HCT116 (cell line): ENCODE data around the gene LCOR. TPM values are rescaled to one million over a fixed set of nuclear protein-coding genes. Genes with fewer than 3 reads are reported as not detected.

ENCODE experiments used
- ATAC-seq: fragments of 200-7000 bp; cut with Tn5 transposase; 2 replicates; pipeline ENCODE4 v1.9.1; 2020; ENCODE audit warnings: mild to moderate bottlenecking, moderate library complexity
- BruUV-seq: library from RNA; stranded (reverse); fragments of 400-500 nt; replicated peaks from 2 replicates; lab custom pipeline; 2021; lab: Mats Ljungman, UMichigan
- CTCF ChIA-PET: fragments of 300-600 bp; sonication (Branson Sonifier 250); formaldehyde crosslinking; loops from one replicate; lab custom pipeline; 2021; ENCODE audit warnings: antibody characterized with exemption; lab: Charles Lee
- POLR2A ChIA-PET: fragments of 300-600, 350-600 bp; sonication (Branson Sonifier 250); formaldehyde crosslinking; loops from one replicate; lab custom pipeline; 2021; ENCODE audit warnings: antibody characterized with exemption; lab: Charles Lee
- RAD21 ChIA-PET, 2 experiments: fragments of 300-600 bp; sonication (Branson Sonifier 250); formaldehyde crosslinking; loops; one replicate each; lab custom pipeline; 2023; ENCODE audit warnings: low total read pairs in 2 of 2; ENCODE audit not compliant: uncharacterized antibody in 2 of 2, unreplicated experiment in 2 of 2, low non-redundant PET in 1 of 2; lab: Charles Lee
- DNase-seq: peaks from one replicate; pipeline ENCODE4 v3.0.0-alpha.2; 2010; ENCODE audit warnings: low read depth, low spot score
- H2AFZ ChIP-seq: fragments of 200-600 bp; shearing (Covaris generic), sonication (generic); 2 replicates; pipeline ENCODE4 v1.6.1; 2017; ENCODE audit warnings: low read depth, mixed run types, mixed read lengths, antibody characterized with exemption, low read length; ENCODE audit not compliant: poor library complexity, severe bottlenecking
- H3K27ac ChIP-seq: 2 replicates; pipeline ENCODE4 v1.5.1; 2012; ENCODE audit warnings: low read depth, low read length
- H3K27me3 ChIP-seq: fragments of 200-600 bp; sonication (generic); 2 replicates; pipeline ENCODE4 v1.6.1; 2016; ENCODE audit warnings: mixed run types, low read length, mixed read lengths; ENCODE audit not compliant: insufficient read depth
- H3K36me3 ChIP-seq, 2 experiments: fragments of 200-500 bp in 1 of 2; fragments of 200-600 bp in 1 of 2; sonication (Bioruptor generic) in 1 of 2; sonication (generic) in 1 of 2; 2 replicates each; pipeline versions ENCODE4 v1.5.1 to v1.6.1; 2014 to 2016; ENCODE audit warnings: low read length in 2 of 2, inconsistent platforms in 1 of 2, mixed read lengths in 1 of 2, mixed run types in 1 of 2; ENCODE audit not compliant: insufficient read depth in 2 of 2, control insufficient read depth in 1 of 2
- H3K4me1 ChIP-seq, 2 experiments: fragments of 200-600 bp in 1 of 2; sonication (generic) in 1 of 2; 2 replicates each; pipeline versions ENCODE4 v1.5.1 to v1.6.1; 2012 to 2017; ENCODE audit warnings: low read length in 2 of 2, inconsistent platforms in 1 of 2, mild to moderate bottlenecking in 1 of 2, mixed read lengths in 1 of 2, mixed run types in 1 of 2, moderate library complexity in 1 of 2; ENCODE audit not compliant: insufficient read depth in 2 of 2, control insufficient read depth in 1 of 2
- H3K4me2 ChIP-seq: fragments of 200-600 bp; sonication (generic); 2 replicates; pipeline ENCODE4 v1.6.1; 2017; ENCODE audit warnings: mixed run types, low read length, mixed read lengths
- H3K4me3 ChIP-seq, 2 experiments: fragments of 200-600 bp in 1 of 2; sonication (generic) in 1 of 2; replicated peaks in 1 of 2; 2 replicates each; pipeline ENCODE4 v1.5.1; 2011 to 2016; ENCODE audit warnings: low read length in 2 of 2, control low read depth in 1 of 2, low read depth in 1 of 2, mild to moderate bottlenecking in 1 of 2, mixed read lengths in 1 of 2, mixed run types in 1 of 2
- H3K79me2 ChIP-seq: fragments of 200-600 bp; sonication (generic); 2 replicates; pipeline ENCODE4 v1.6.1; 2017; ENCODE audit warnings: mild to moderate bottlenecking, mixed run types, low read length, moderate library complexity, mixed read lengths; ENCODE audit not compliant: insufficient read depth
- H3K9ac ChIP-seq: fragments of 200-600 bp; sonication (generic); 2 replicates; pipeline ENCODE4 v1.6.1; 2016; ENCODE audit warnings: low read length, mixed read lengths
- H3K9me2 ChIP-seq: fragments of 200-600 bp; sonication (generic), shearing (Covaris generic); 2 replicates; pipeline ENCODE4 v1.6.1; 2017; ENCODE audit warnings: mixed run types, mild to moderate bottlenecking, moderate library complexity; ENCODE audit not compliant: insufficient read depth
- H3K9me3 ChIP-seq, 2 experiments: fragments of 200-500 bp in 1 of 2; fragments of 200-600 bp in 1 of 2; sonication (Bioruptor generic) in 1 of 2; sonication (generic) in 1 of 2; 2 replicates each; pipeline ENCODE4 v1.6.1; 2014 to 2017; ENCODE audit warnings: low read length in 2 of 2, mixed read lengths in 2 of 2, inconsistent platforms in 1 of 2, low read depth in 1 of 2, mild to moderate bottlenecking in 1 of 2, mixed run types in 1 of 2, moderate library complexity in 1 of 2; ENCODE audit not compliant: control insufficient read depth in 1 of 2, insufficient read depth in 1 of 2
- H4K20me1 ChIP-seq: fragments of 200-600 bp; sonication (generic), shearing (Covaris generic); 2 replicates; pipeline ENCODE4 v1.6.1; 2017; ENCODE audit warnings: mixed run types, mild to moderate bottlenecking, moderate library complexity; ENCODE audit not compliant: insufficient read depth
- ATF3 ChIP-seq: IDR thresholded peaks from 2 replicates; pipeline ENCODE4 v1.6.1; 2012
- CEBPB ChIP-seq: IDR thresholded peaks from 2 replicates; pipeline ENCODE4 v1.6.1; 2012; ENCODE audit warnings: low read depth
- CTCF ChIP-seq, 3 experiments: fragments of 200-600 bp in 1 of 3; sonication (generic) in 1 of 3; IDR thresholded peaks in 2 of 3; conservative IDR thresholded peaks in 1 of 3; 2 replicates each; pipeline ENCODE4 v1.5.1; 2012 to 2017; ENCODE audit warnings: low read depth in 2 of 3, low read length in 2 of 3, antibody characterized with exemption in 1 of 3, borderline replicate concordance in 1 of 3, control low read depth in 1 of 3, mild to moderate bottlenecking in 1 of 3, mixed read lengths in 1 of 3, mixed run types in 1 of 3, moderate library complexity in 1 of 3; ENCODE audit not compliant: insufficient read depth in 1 of 3
- EGR1 ChIP-seq: IDR thresholded peaks from 2 replicates; pipeline ENCODE4 v1.6.1; 2012; ENCODE audit warnings: low read depth
- ELF1 ChIP-seq: IDR thresholded peaks from 2 replicates; pipeline ENCODE4 v1.6.1; 2012; ENCODE audit warnings: low read depth, borderline replicate concordance
- EZH2 ChIP-seq: fragments of 200-600 bp; sonication (generic); IDR thresholded peaks from 2 replicates; pipeline ENCODE4 v1.6.1; 2017; ENCODE audit warnings: antibody characterized with exemption, mixed run types
- EZH2phosphoT487 ChIP-seq: fragments of 200-600 bp; IDR thresholded peaks from 2 replicates; pipeline ENCODE4 v1.6.1; 2018; ENCODE audit warnings: antibody characterized with exemption, borderline replicate concordance
- FOSL1 ChIP-seq: IDR thresholded peaks from 2 replicates; pipeline ENCODE4 v1.6.1; 2012; ENCODE audit warnings: low read depth
- JUND ChIP-seq: IDR thresholded peaks from 2 replicates; pipeline ENCODE4 v1.6.1; 2012
- POLR2A ChIP-seq: IDR thresholded peaks from 2 replicates; pipeline ENCODE4 v1.7.0; 2011; ENCODE audit warnings: borderline replicate concordance; ENCODE audit not compliant: insufficient read depth, insufficient read length; ENCODE audit errors: extremely low read depth
- SIN3A ChIP-seq: IDR thresholded peaks from 2 replicates; pipeline ENCODE4 v1.6.1; 2012; ENCODE audit warnings: low read depth
- SP1 ChIP-seq: IDR thresholded peaks from 2 replicates; pipeline ENCODE4 v1.6.1; 2012; ENCODE audit warnings: low read depth
- SRF ChIP-seq: IDR thresholded peaks from 2 replicates; pipeline ENCODE4 v1.6.1; 2012; ENCODE audit warnings: low read depth
- ZFX ChIP-seq: fragments of 450-650 bp; IDR thresholded peaks from 2 replicates; pipeline ENCODE4 v1.6.1; 2017
- intact Hi-C: fragments of 100-400 bp; cut with micrococcal nuclease; formaldehyde crosslinking; loops from 2 replicates; pipeline ENCODE4 v1.10.0; 2022
- total RNA-seq: library from RNA; stranded (reverse); gene quantifications from one replicate; pipeline ENCODE4 v1.2.1, GENCODE V29; 2021; ENCODE audit not compliant: unreplicated experiment

The LCOR gene
- total RNA-seq, 1 experiment from 2014 or later: 59.9 TPM

- no peak for TF ChIP-seq EZH2phosphoT487
- TF ChIP-seq, all 23 proteins: peak for 6
These were observed 205.6 kb downstream of the LCOR start (continued) for GRCh38 chr10:97037365-97038361.

- Histone ChIP-seq H3K36me3 (no peaks in the 10 kb centered on the region), H3K27me3 (no peaks in the 10 kb centered on the region), H4K20me1 (no peaks in the 10 kb centered on the region), H3K4me2 (0 out of 2 replicates have a peak overlapping the region, but pooled peaks have one; percentile 89), H3K27ac (no peak overlapping the region), H3K4me3 (no peak overlapping the region), H2AFZ (no peak overlapping the region), H3K79me2 (no peaks in the 10 kb centered on the region), H3K9ac (no peak overlapping the region), H3K9me3 (no peaks in the 10 kb centered on the region), H3K9me2 (no peaks in the 10 kb centered on the region), H3K4me1 (peaks cover 7 to 15% of the 10 kb centered on the region in 2 experiments; a peak in 3 of 4 replicates)
- ChIA-PET POLR2A (no interaction called here), CTCF (interaction anchor here (2.2 to 6.6 kb wide), 3 partner anchors 13 to 158 kb away, joined by 5 to 107 read pairs (median 5); no protein-coding TSS in a partner anchor), RAD21 (no interaction called here)
- no peak for ATAC-seq
- no TSS peak for BruUV-seq
- TF ChIP-seq EZH2phosphoT487 (no peak), ELF1 (no peak), JUND (no peak), SP1 (no peak)
- intact Hi-C loops: no loop called here
- DNase-seq: no peak
These were observed 206.6 kb downstream of the LCOR start for GRCh38 chr10:97038688-97039087.

GRCh38 chr10:97039538-97040247, 207.6 kb downstream of the LCOR start:
- H3K27me3 ChIP-seq: no peaks in the 10 kb centered on the region
- POLR2A ChIA-PET: no interaction called here
- BruUV-seq: no TSS peak
- TF ChIP-seq CEBPB: no peak
- no peak for TF ChIP-seq SP1
- TF ChIP-seq CTCF (IDR thresholded peaks at IDR 0.05 in 2 of 3, conservative IDR thresholded peaks at IDR 0.05 in 1 of 3; ENCODE audit: borderline replicate concordance in 1 of 3, insufficient read depth in 1 of 3, low read depth in 2 of 3, low read length in 2 of 3): no peak
- no peak for TF ChIP-seq SIN3A
- no peak for TF ChIP-seq ZFX
- TF ChIP-seq EGR1: no peak
- TF ChIP-seq POLR2A: no peak
- TF ChIP-seq EZH2: no peak
- TF ChIP-seq JUND: no peak
- no peak for TF ChIP-seq ELF1
- no peak for TF ChIP-seq ATF3
- no peak for TF ChIP-seq FOSL1
- TF ChIP-seq SRF: no peak

More at GRCh38 chr10:97039538-97040247, 207.6 kb downstream of the LCOR start:
- Histone ChIP-seq H3K9ac (no peak overlapping the region), H3K79me2 (no peaks in the 10 kb centered on the region), H3K27ac (no peak overlapping the region), H3K36me3 (no peaks in the 10 kb centered on the region), H3K4me1 (peaks cover 7 to 15% of the 10 kb centered on the region in 2 experiments; a peak in 3 of 4 replicates), H4K20me1 (no peaks in the 10 kb centered on the region), H3K9me3 (no peaks in the 10 kb centered on the region), H3K9me2 (no peaks in the 10 kb centered on the region), H3K4me3 (no peak overlapping the region), H3K4me2 (no peak overlapping the region), H2AFZ (no peak overlapping the region)
- RAD21 ChIA-PET: no interaction called here
- intact Hi-C loops: no loop called here
- CTCF ChIA-PET: interaction anchor here (0.6 to 6.6 kb wide), 2 partner anchors 14 to 233 kb away, joined by 3 to 107 read pairs; no protein-coding TSS in a partner anchor
- ATAC-seq: no peak
- no peak for DNase-seq
